KOPT-K1 (cell line): ENCODE data around the gene PCP4L1.
"Not testable (repeated sequence)": the region's sequence is repeated elsewhere in the genome, so short reads cannot be mapped to it uniquely, and the experiment has no call there.

Experiments used
- H3K27ac ChIP-seq: fragments of 200-600 bp; sonication (generic); 2 replicates; pipeline ENCODE4 v1.5.1; 2016; ENCODE audit warnings: antibody characterized with exemption, mild to moderate bottlenecking, low read depth, low read length; ENCODE audit not compliant: poor library complexity, severe bottlenecking
- H3K36me3 ChIP-seq: fragments of 200-600 bp; sonication (generic); 2 replicates; pipeline ENCODE4 v1.5.1; 2017; ENCODE audit warnings: antibody characterized with exemption, mild to moderate bottlenecking, low read length, moderate library complexity; ENCODE audit not compliant: insufficient read depth
- H3K9me3 ChIP-seq: fragments of 200-600 bp; sonication (generic); 2 replicates; pipeline ENCODE4 v1.5.1; 2017; ENCODE audit warnings: antibody characterized with exemption, low read length, mild to moderate bottlenecking; ENCODE audit not compliant: insufficient read depth, poor library complexity, severe bottlenecking

Gene PCP4L1

GRCh38 chr1:161250829-161251228, 7.7 kb upstream of the PCP4L1 start:
- Histone ChIP-seq H3K9me3 (no peaks in the 10 kb centered on the region), H3K36me3 (no peaks in the 10 kb centered on the region), H3K27ac (no peak overlapping the region)

- no peak overlapping the region for H3K27ac ChIP-seq
- peaks cover 7% of the 10 kb centered on the region for H3K9me3 ChIP-seq
- H3K36me3 ChIP-seq, result no peaks in the 10 kb centered on the region
Observed at GRCh38 chr1:161251579-161251978, 7.0 kb upstream of the PCP4L1 start.

- not testable (repeated sequence) for H3K36me3 ChIP-seq, H3K27ac ChIP-seq
- peaks cover 31% of the 10 kb centered on the region for H3K9me3 ChIP-seq
Observed at GRCh38 chr1:161255302-161255701, 3.2 kb upstream of the PCP4L1 start.

GRCh38 chr1:161255955-161256520, 2.5 kb upstream of the PCP4L1 start:
- H3K9me3 ChIP-seq, result peaks cover 31% of the 10 kb centered on the region
- not testable (repeated sequence) for H3K36me3 ChIP-seq, H3K27ac ChIP-seq

GRCh38 chr1:161257109-161257508, 1.4 kb upstream of the PCP4L1 start:
- not testable (repeated sequence) for H3K36me3 ChIP-seq, H3K27ac ChIP-seq
- peaks cover 31% of the 10 kb centered on the region for H3K9me3 ChIP-seq

- H3K27ac ChIP-seq, result no peak overlapping the region
- no peaks in the 10 kb centered on the region for H3K36me3 ChIP-seq
- peaks cover 31% of the 10 kb centered on the region for H3K9me3 ChIP-seq
Observed at GRCh38 chr1:161259345-161259702, 779 bp downstream of the PCP4L1 start.

- Histone ChIP-seq H3K9me3 (peaks cover 31% of the 10 kb centered on the region), H3K27ac (no peak overlapping the region)
Observed at GRCh38 chr1:161259765-161260164, 1.2 kb downstream of the PCP4L1 start.

GRCh38 chr1:161260376-161261260, 2.1 kb downstream of the PCP4L1 start:
- Histone ChIP-seq H3K27ac (no peak overlapping the region), H3K36me3 (no peaks in the 10 kb centered on the region)

More at GRCh38 chr1:161259765-161260164, 1.2 kb downstream of the PCP4L1 start:
- H3K36me3 ChIP-seq, result no peaks in the 10 kb centered on the region

GRCh38 chr1:161261261-161262235, 3.0 kb downstream of the PCP4L1 start:
- no peaks in the 10 kb centered on the region for H3K36me3 ChIP-seq
- H3K27ac ChIP-seq, result no peak overlapping the region
- H3K9me3 ChIP-seq, result peaks cover 24% of the 10 kb centered on the region

More at GRCh38 chr1:161260376-161261260, 2.1 kb downstream of the PCP4L1 start:
- H3K9me3 ChIP-seq, result peaks cover 31% of the 10 kb centered on the region

GRCh38 chr1:161265305-161265704, 6.8 kb downstream of the PCP4L1 start:
- Histone ChIP-seq H3K36me3 (no peaks in the 10 kb centered on the region), H3K9me3 (no peaks in the 10 kb centered on the region), H3K27ac (no peak overlapping the region)

GRCh38 chr1:161266202-161266601, 7.7 kb downstream of the PCP4L1 start:
- H3K27ac ChIP-seq, result no peak overlapping the region
- no peaks in the 10 kb centered on the region for H3K36me3 ChIP-seq
- H3K9me3 ChIP-seq, result no peaks in the 10 kb centered on the region

- Histone ChIP-seq H3K27ac (no peak overlapping the region), H3K9me3 (no peaks in the 10 kb centered on the region), H3K36me3 (no peaks in the 10 kb centered on the region)
Observed at GRCh38 chr1:161266836-161267235, 8.3 kb downstream of the PCP4L1 start.

GRCh38 chr1:161267321-161267720, 8.8 kb downstream of the PCP4L1 start:
- Histone ChIP-seq H3K36me3 (no peaks in the 10 kb centered on the region), H3K27ac (no peak overlapping the region), H3K9me3 (no peaks in the 10 kb centered on the region)

- Histone ChIP-seq H3K9me3 (no peaks in the 10 kb centered on the region), H3K27ac (no peak overlapping the region), H3K36me3 (no peaks in the 10 kb centered on the region)
Observed at GRCh38 chr1:161273402-161273801, 14.9 kb downstream of the PCP4L1 start.

- Histone ChIP-seq H3K27ac (no peak overlapping the region), H3K36me3 (no peaks in the 10 kb centered on the region), H3K9me3 (no peaks in the 10 kb centered on the region)
Observed at GRCh38 chr1:161274874-161275273, 16.3 kb downstream of the PCP4L1 start.
